Transverse colon (tissue), 4 donors: Measurements from ENCODE around the gene COG2.

ENCODE experiments used
- CTCF ChIP-seq, 5 experiments: fragments of 200-600 bp in 3 of 5; fragments of 450-650 bp in 2 of 5; sonication (generic) in 3 of 5; IDR thresholded peaks; 1 replicate in 2 of 5; 2 replicates in 3 of 5; pipeline ENCODE4 v1.5.1; 2016 to 2017; ENCODE audit warnings: antibody characterized with exemption in 5 of 5, inconsistent platforms in 3 of 5, mild to moderate bottlenecking in 2 of 5, moderate library complexity in 1 of 5
- POLR2A ChIP-seq: fragments of 450-650 bp; IDR thresholded peaks from one replicate; pipeline ENCODE4 v1.6.1; 2016; ENCODE audit warnings: antibody characterized with exemption, mild to moderate bottlenecking, moderate library complexity
- POLR2AphosphoS5 ChIP-seq, 3 donors: sonication (generic); formaldehyde crosslinking; IDR thresholded peaks; one replicate each; pipeline ENCODE4 v1.6.1; 2016; ENCODE audit warnings: antibody characterized with exemption in 3 of 3

GRCh38 chr1:230737622-230738262 is 95.5 kb downstream of the COG2 start:
- TF ChIP-seq POLR2AphosphoS5 (IDR thresholded peaks at IDR 0.05) (no peak), CTCF (IDR thresholded peaks at IDR 0.05) (no peak), POLR2A (no peak)
